ENCODE measurements around the gene AHDC1.

AHDC1 gene

GRCh38 chr1:27598902-27599528 is 4.9 kb downstream of the AHDC1 start:
- ATAC-seq, result peak; percentile 58
- TF ChIP-seq ESRRG (CRISPR knock-in tag; IDR thresholded peaks at IDR 0.05) (no peak), PATZ1 (CRISPR knock-in tag; IDR thresholded peaks at IDR 0.05; ENCODE audit: borderline replicate concordance) (peak; percentile 94)

- TF ChIP-seq PATZ1 (CRISPR knock-in tag; IDR thresholded peaks at IDR 0.05; ENCODE audit: borderline replicate concordance), result no peak
- no peak for TF ChIP-seq ZNF8 (CRISPR knock-in tag; IDR thresholded peaks at IDR 0.05)
- TF ChIP-seq GLIS3 (CRISPR knock-in tag; IDR thresholded peaks at IDR 0.05), result no peak
- TF ChIP-seq POU6F1 (CRISPR knock-in tag; IDR thresholded peaks at IDR 0.05; ENCODE audit: borderline replicate concordance, low read depth), result no peak
- TF ChIP-seq ESRRG (CRISPR knock-in tag; IDR thresholded peaks at IDR 0.05), result no peak
- no peak for TF ChIP-seq RARB (CRISPR knock-in tag; IDR thresholded peaks at IDR 0.05)
- TF ChIP-seq OSR1 (CRISPR knock-in tag; IDR thresholded peaks at IDR 0.05), result no peak
- no peak for TF ChIP-seq CSRNP3 (CRISPR knock-in tag; IDR thresholded peaks at IDR 0.05)
- TF ChIP-seq CSDC2 (CRISPR knock-in tag; IDR thresholded peaks at IDR 0.05), result no peak
- no peak for TF ChIP-seq ZNF565 (CRISPR knock-in tag; conservative IDR thresholded peaks at IDR 0.05; ENCODE audit: low read depth)
- no peak for TF ChIP-seq TCF4 (CRISPR knock-in tag; IDR thresholded peaks at IDR 0.05; ENCODE audit: borderline replicate concordance)
- no peak for TF ChIP-seq ZFP30 (CRISPR knock-in tag; IDR thresholded peaks at IDR 0.05)
- TF ChIP-seq BACH2 (CRISPR knock-in tag; IDR thresholded peaks at IDR 0.05; ENCODE audit: borderline replicate concordance), result no peak
- no peak for TF ChIP-seq TSHZ2 (CRISPR knock-in tag; IDR thresholded peaks at IDR 0.05)
- no peak for TF ChIP-seq ZFP3 (CRISPR knock-in tag; IDR thresholded peaks at IDR 0.05)
- TF ChIP-seq CREB5 (CRISPR knock-in tag; IDR thresholded peaks at IDR 0.05; ENCODE audit: low read depth), result no peak
- TF ChIP-seq ZNF70 (CRISPR knock-in tag; IDR thresholded peaks at IDR 0.05), result no peak
- TF ChIP-seq SNAI2 (CRISPR knock-in tag; IDR thresholded peaks at IDR 0.05), result no peak
- no peak for TF ChIP-seq ISL1 (CRISPR knock-in tag; IDR thresholded peaks at IDR 0.05)
- TF ChIP-seq TOX (CRISPR knock-in tag; IDR thresholded peaks at IDR 0.05; ENCODE audit: borderline replicate concordance), result no peak
- ATAC-seq, result peak; percentile 34
Observed at GRCh38 chr1:27598295-27598687, 5.7 kb downstream of the AHDC1 start.

Data from SK-N-SH treated with all-trans-retinoic acid at 6 μM for 48 hours (cell line).